Spleen (tissue), 7 donors: ENCODE measurements around the gene ANKRD2.

ENCODE experiments used
- CTCF ChIP-seq, 11 experiments: fragments of 200-600 bp in 7 of 11; fragments of 450-650 bp in 4 of 11; sonication (generic) in 4 of 11; IDR thresholded peaks in 8 of 11; conservative IDR thresholded peaks in 3 of 11; 1 replicate in 7 of 11; 2 replicates in 4 of 11; pipeline versions ENCODE4 v1.4.0 to v1.8.0; 2016 to 2021; ENCODE audit warnings: antibody characterized with exemption in 11 of 11, inconsistent platforms in 4 of 11, mild to moderate bottlenecking in 1 of 11
- POLR2A ChIP-seq, 3 donors: fragments of 450-650 bp; IDR thresholded peaks; one replicate each; pipeline ENCODE4 v1.5.1; 2017; ENCODE audit warnings: antibody characterized with exemption in 3 of 3, mild to moderate bottlenecking in 1 of 3
- POLR2AphosphoS5 ChIP-seq, 3 donors: sonication (generic); formaldehyde crosslinking; IDR thresholded peaks; one replicate each; pipeline ENCODE4 v1.5.1; 2017; ENCODE audit warnings: antibody characterized with exemption in 3 of 3
- donor health status: DM: no; HTN: no; CAD: no; lungs with moderate emphysema.
- donor health status: DM: no; HTN: no; CAD: no.
- donor health status: DM: no; HTN: no; CAD: no.

GRCh38 chr10:97532935-97533671 is 39.5 kb upstream of the ANKRD2 start:
- TF ChIP-seq CTCF (IDR thresholded peaks at IDR 0.05 in 8 of 11, conservative IDR thresholded peaks at IDR 0.05 in 3 of 11), result no peak
- TF ChIP-seq POLR2A (IDR thresholded peaks at IDR 0.05), result no peak
- no peak for TF ChIP-seq POLR2AphosphoS5 (IDR thresholded peaks at IDR 0.05)
